ENCODE results near the gene THAP8.

THAP8 gene

DNA sequence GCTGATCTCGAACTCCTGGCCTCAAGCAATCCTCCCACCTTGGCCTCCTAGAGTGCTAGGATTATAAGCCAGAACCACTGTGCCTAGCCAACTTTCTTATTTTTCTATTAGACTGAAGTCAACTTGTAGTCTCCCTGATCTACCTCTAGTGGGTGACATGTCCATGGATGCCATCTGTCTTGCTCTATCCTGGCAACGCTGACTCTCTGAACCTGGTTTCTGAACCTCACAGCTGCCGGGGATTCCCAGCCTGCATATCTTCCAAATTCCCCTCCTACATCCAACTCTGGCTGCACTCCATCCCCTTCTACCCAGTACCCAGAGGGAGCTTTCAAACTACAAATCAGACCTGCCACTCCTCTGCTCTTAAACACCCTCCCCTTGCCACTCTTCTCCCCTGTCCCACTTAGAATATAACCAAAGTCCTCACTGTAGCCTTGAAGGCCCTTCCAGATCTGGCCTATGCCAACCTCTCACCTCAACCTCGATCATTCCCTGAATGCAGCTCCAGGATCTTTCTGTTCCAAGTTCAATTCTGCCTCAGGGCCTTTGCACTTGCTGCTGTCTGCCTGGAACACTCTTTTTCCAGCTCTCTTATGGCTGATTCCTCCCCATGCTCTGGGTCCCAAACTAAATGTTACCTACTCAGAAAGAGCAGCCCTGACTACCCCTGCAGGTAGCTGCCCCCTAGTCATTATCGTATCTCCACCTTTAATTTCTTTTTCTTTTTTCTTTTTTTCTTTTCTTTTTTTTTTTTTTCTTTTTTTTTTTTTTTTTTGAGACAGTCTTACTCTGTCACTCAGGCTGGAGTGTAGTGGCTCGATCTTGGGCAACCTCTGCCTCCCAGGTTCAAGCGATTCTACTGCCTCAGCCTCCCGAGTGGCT, 23.6 kb downstream of the THAP8 start:
- peak; percentile 30 for DNase-seq (ENCODE audit: low read depth)

DNA sequence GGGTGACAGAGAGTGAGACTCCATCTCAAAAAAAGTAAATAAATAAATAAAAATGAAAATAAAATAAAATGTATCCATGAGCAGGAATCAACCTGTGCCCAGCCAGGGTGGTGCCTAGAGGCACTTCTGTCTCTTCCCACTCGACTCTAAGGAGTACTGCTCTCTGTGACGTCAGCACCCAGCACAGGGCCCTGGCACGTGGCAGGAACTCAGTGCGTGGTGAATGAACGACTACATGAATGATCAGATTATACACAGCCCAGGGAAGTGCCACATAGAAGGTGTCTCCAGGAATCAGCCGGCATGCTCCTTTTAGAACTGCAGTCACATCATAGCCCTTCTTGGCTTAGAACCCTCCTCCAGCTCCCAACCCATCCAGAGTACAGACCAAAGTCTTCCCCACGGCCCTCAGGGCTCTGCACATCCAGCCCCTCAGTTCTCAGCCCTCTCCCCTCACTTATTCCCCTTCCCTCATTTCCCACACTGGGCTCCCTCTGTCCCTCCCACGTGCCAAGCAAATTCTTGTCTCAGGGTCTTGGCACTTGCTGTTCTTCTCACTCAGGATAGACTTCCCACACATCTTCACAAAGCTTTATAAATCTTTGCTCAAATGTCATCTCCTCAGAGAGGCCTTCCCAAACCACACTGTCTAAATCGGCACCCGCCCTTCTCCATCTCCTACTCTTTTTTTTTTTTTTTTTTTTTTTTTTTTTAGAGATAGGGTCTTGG, 25.6 kb downstream of the THAP8 start:
- no peak for DNase-seq (ENCODE audit: low read depth)

DNA sequence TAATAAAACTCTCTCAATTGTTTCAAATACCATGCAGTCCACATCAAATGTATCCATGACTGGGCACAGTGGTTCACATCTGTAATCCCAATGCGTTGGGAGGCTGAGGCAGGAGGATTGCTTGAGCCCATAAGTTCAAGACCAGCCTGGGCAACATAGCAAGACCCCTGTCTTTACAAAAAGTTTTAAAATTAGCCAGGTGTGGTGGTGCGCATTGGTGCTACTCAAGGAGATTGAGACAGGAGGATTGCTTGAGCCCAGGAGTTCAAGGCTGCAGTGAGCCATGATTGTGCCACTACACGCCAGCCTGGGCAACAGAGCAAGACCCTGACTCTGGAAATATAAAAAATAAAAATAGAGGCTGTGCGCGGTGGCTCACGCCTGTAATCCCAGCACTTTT, 26.4 kb downstream of the THAP8 start:
- no peak for DNase-seq (ENCODE audit: low read depth)

DNA sequence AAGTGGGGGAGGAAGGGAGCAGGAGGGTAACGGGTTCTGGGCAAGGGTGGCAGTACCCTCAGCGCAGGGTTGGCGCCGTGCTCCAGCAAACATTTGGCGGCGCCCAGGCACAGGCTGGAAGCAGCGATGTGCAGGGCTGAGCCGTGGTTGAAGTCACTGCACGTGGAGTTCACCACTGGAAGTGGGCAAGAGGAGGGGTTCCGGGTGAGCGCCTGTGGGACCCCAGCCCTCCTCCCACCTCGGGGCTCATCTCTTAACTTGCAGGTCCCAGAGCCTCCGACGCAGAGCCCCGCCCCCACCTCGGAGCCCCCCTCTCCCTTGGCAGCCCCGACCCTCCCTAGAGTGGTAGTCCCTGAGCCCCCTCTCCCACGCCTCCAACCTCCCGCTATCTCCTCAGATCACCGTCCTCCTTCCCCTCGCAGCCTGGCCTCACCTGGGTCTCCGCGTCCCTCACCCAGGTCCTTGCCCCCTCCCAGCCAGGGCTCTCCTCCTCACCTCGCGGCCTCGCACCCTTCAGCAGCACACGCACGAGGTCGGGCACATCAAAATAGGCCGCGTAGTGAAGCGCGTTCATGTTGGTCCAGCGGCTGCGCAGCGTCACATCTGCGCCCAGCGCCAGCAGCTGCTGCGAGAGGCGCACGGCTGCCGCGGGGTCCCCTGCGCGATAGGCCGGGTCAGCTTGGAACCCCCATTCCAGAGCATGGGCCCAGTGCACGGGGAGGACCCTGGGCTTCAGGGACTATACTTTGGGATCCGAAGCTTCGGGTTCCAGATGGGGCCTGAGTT, 27.8 kb downstream of the THAP8 start:
- no peak for DNase-seq (ENCODE audit: low read depth)

DNA sequence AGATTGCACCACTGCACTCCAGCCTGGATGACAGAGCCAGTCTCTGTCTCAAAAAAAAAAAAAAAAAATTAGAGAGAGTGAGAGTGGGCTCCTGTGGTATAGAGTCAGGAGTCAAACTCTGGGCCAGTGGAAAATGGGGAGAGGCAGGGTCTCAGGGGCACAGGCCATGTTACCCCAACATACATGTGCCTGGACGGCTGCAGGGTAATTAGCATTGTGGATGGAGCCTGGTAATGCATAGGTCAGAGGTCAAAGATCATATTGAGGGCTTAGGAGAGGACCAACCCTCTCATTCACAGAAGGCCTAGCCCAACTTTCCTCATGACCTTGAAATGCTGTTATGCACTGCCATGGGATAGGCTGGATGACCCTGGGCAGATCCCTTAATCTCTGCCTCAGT, 28.5 kb downstream of the THAP8 start:
- DNase-seq (ENCODE audit: low read depth): no peak

DNA sequence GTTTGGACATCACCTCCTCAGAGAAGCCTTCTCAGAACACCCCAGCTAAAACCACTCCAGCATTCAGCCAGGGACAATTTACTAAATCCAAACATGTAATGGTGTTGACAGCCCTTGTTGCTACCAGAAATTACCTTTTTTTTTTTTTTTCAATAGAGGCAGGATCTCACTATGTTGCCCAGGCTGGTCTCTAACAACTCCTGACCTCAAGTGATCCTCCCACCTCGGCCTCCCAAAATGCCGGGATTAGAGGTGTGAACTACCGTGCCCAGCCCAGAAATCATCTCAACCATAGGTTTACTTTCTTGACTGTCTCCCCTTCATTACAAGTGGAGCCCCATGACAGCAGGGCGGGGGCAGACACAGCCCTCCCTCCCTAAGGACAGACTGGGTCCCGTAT, 30.7 kb downstream of the THAP8 start:
- DNase-seq (ENCODE audit: low read depth): no peak

DNA sequence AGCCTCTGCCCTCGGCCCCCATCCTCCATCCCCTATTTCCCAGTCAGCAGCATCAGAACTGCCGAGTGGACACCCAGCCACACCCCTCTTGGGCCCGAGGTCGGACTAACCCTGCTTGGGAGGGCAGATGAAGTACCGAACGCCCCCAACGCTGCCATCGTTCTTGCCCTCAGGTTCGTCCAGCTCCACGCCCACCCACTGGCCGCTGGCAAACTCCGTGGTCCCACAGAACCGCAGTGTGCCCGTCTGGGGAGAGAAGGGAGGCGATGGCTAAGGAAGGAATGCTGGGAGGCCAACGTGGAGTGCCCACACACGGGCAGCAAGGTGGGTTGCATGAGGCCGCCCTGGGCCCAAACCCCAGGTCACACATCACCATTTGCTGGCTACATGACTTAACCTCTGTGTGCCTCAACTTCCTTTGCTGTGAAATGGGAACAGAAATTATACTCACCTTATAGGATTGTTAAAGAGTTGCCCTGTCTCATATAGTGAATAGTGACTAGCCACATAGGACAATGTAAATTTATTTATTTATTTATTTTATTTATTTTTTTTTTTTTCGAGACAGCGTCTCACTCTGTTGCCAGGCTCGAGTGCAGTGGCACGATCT, 34.9 kb downstream of the THAP8 start:
- no peak for DNase-seq (ENCODE audit: low read depth)

DNA sequence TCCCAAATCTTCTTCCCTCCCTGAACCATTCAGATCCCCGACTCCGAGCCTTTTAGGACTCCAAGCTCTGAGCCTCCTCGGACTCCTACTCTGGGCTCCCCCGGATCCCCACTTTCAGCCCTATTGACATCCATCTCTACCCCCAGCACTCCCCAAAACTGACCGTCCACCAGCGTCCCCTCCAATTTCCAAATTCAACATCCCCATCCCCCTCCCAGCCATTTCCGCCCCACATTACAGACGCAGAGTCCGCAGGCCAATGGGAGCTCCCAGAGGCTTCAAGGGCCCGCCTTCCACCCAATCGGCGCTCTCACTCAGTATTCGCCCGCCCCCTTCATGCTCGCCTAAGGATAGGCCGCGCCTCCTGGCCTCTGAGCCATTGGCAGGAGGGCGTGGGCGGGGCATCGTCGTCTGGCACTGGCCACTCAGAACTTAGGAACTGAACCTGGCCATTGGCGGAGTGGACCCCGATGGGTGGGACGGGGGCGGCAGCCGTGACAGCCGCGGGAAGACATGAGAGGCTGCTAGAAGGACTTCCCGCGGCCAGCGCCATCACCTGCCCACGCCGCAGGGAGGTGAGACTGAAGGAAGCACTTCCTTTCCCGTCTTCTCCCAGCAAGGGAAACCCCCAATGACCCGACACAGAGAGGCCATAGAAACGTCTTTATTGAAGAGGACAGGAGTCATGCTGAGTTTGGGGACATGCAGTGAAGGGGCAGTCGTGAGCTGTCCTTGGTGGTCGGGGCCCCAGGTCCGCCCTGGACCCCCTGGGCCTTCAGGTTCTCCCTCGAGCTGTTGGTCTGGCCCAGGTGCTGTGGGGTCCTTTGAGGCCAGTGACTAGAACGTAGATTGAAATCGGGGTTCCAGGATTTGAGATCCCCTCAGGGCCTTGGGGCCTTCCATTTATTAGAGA, 39.8 kb downstream of the THAP8 start, which contains the start of gene ALKBH6:
TSS of gene ALKBH6 (minus strand) at position 202 of the 913 bp plus-strand sequence. CDS start 816 bp downstream, outside the sequence.
- peak; percentile 99 for DNase-seq (ENCODE audit: low read depth)

DNA sequence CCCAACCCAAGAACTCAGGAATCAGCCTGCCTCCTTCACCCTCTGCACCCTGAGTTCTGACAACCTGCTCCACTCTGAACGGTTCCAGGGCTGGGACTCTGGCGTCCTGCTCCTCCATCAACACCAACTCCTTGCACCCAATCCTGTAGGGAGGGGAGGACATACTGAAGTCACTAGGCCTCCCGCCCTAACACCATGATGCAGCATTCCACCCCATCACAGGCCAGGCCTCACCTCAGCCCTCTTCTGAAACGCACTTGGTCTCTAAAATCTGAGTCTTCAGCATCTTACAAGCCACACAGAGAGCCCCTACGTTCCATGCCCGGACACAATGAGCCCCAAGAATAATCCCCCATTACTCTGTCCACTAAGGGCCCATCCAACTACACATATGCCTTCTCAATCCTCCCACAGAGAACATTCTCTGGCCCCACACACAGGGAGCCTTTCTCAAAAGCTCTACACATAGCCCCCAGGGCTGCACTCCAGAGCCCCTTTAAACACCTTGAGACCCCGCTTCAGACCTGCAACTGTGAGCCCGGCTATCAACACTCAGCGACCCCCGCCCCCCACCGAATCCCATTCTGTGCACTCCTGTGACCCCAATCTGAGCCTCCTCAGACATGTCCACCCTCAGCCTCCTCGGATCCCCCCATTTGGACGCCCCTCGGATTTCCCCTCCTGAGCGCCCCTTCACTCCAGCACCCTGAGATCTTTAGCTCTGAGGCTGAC, 40.6 kb downstream of the THAP8 start:
- DNase-seq (ENCODE audit: low read depth): no peak

DNA sequence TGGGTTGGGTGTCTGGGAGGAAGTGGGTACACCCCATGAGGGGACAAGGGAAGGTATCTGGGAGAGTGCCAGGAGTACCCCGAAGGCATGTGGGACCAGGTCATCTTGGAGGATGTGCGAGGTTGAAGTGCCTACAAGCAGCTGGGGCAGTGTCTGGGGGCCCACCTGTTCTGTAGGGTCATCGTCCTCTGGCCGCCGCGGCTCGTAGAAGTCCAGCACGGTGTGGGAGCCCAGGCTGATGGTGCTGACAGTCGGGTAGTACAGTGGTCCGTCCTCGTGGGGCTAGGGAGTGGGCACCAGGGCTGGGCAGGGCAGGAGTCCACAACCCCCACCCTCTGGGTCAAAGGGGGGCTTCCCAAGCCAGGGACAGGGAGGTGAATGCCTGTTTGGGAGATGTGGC, 43.7 kb downstream of the THAP8 start:
- DNase-seq (ENCODE audit: low read depth): no peak

DNA sequence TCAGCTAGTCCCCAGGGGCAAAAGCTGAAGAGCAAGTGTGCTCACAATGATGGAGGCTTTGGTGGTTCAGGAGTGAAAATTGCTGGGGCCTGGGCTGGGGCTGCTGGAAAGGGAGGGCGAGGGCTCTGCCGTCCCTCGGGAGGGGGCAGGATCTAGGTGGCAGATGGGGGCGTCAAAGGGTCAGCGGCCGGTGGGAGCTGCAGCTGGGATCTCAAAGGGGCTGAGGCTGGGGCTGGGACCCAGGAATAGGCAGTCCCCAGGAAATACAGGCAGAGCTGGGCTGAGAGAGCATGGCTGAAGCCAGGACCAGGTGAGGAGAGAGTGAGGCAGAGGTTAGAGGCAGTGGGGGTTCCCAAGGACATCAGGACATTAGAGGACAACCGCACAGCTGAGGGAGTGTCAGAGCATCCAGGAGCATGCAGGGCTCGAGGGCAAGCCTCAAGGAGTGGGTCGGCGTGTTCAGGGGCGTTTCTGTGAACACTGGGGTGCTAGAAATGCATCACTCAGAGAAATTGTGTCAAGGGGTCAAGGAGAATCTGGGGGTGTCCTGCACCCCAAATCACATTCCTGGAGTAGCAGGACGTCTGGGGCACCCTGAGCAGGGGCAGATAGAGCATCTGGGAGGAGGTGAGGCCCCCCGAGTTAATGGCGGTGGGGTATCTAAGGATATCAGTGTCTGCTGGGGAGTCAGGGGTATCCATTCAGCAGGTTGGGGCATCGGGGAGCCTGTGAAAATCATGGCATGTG, 44.3 kb downstream of the THAP8 start:
- no peak for DNase-seq (ENCODE audit: low read depth)

DNA sequence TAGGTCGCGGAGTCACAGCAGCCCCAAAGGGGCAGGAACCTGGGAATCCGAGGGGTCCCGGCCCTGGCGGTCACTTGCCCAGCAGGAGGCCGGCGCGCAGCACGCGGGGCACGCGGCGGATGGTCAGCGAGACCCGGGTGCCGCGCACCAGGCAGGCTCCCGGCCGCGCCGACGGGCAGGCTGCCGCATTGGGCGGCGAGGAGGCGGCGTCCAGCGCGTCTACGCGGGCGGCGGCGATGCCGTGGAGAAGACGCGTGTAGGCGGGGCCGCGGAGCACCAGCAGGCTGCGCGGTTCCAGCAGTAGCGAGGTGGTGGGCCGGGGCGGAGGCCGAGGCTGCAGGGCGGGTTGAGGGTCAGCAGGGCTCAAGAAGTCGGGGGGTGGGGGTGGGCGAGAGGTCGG, 44.9 kb downstream of the THAP8 start:
- DNase-seq (ENCODE audit: low read depth): peak; percentile 72

DNA sequence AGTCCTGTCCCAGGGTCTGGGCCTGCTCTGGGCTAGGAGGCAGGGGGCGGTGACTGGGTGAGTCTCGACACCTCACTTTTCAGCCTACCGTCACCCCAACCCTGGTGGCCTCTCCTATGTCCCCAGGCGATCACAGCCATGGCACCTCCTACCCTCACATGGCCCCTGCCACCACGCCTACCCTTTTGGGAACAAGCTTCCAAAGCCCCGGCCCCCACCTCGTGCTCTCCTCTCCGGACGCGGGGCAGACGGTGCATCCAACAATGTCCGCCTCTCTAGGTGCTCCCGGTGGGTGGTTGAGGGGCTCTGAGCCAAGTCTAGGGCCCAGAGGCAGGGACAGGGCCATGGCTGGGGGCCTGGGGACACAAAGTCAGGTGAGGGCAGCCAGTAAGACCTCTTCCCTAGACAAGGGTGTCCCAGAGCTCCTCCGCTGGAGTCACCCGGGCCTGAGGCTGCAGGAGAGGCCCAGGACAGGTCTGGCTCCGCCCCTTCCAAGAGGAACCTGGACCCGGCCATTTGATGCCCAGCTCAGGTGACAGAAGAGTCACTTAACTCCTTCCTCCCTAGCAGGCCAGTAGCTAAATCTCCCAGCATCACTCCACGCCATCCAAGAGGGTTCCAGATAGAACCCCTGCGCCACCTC, 45.6 kb downstream of the THAP8 start, which contains the start of gene SYNE4:
TSS of gene SYNE4 (minus strand) at position 478 of the 643 bp plus-strand sequence. CDS start at position 346, 132 bp downstream.
- DNase-seq (ENCODE audit: low read depth): no peak

DNA sequence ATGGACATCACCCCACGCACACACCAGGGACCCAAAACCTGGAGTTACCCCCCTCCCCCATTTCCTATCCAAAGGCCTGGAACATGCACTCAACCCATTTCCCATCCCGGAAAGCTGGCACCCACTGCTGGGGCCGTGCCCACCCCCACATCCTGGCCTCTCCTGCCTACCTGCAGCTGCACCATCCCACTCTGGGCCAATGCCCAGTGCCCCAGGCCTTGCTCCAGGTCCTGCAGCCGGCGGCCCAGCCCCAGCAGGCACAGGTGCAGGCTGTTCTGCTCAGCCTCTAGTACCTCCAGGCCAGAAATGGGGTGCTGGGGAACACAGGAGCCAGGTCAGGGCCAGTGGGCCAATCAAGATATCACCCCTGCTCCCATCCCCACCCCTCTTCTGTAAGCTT, 47.1 kb downstream of the THAP8 start:
- DNase-seq (ENCODE audit: low read depth): no peak

DNA sequence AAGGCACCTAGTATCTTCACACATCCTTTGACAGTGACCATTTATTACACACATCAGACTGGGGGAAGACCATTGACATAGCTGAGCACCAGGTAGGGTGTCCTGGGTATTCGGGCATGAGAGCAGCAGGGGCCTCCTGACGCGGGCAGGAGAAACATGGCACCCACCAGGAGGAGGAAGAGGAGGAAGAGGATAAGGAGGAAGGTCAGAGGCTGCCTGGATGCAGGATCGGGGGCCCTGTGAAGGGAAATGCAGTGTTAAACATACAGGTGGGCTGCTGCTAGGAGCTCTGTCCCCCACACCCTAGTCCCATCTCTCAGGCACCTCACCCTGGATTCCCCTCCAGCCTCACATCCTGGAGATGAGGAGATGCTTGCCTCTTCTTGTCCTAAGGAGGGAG, 50.8 kb downstream of the THAP8 start:
- DNase-seq (ENCODE audit: low read depth): no peak

DNA sequence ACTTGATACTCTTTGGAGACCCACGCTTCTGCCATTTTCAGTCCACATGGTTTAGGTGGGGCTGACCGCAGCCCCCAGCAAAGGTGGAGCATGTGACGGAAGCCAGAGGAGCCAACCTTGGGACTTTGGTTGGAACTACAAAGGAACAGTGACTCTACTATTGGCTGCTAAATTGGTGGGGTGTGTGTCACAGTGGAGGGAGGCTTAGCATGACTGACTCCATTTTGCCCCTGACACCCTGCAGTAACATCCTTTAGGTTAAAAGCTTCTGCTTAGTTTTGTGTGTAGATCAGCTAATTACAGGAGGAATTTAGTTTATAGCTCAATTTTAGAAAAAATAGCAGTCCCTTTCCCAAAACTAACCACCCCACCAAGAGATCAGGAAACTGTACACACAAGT, 52.5 kb downstream of the THAP8 start:
- no peak for DNase-seq (ENCODE audit: low read depth)

DNA sequence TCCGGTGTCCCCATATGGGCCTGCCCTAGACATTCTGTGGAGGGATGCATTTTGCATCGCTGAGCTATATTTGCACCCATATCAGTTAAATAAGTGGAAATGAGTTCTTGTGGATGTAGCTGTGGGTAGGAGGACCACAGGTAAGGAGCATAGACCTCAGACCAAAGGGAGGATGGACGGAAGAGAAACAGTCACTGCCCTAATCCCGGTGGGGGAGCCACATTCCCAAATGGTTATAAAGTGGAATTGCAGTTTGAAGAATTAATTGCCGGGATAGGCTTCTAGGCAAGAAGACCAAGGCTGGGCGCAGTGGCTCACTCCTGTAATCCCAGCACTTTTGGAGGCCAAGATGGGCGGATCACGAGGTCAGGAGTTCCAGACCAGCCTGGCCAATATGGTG, 57.3 kb downstream of the THAP8 start:
- DNase-seq (ENCODE audit: low read depth): no peak

DNA sequence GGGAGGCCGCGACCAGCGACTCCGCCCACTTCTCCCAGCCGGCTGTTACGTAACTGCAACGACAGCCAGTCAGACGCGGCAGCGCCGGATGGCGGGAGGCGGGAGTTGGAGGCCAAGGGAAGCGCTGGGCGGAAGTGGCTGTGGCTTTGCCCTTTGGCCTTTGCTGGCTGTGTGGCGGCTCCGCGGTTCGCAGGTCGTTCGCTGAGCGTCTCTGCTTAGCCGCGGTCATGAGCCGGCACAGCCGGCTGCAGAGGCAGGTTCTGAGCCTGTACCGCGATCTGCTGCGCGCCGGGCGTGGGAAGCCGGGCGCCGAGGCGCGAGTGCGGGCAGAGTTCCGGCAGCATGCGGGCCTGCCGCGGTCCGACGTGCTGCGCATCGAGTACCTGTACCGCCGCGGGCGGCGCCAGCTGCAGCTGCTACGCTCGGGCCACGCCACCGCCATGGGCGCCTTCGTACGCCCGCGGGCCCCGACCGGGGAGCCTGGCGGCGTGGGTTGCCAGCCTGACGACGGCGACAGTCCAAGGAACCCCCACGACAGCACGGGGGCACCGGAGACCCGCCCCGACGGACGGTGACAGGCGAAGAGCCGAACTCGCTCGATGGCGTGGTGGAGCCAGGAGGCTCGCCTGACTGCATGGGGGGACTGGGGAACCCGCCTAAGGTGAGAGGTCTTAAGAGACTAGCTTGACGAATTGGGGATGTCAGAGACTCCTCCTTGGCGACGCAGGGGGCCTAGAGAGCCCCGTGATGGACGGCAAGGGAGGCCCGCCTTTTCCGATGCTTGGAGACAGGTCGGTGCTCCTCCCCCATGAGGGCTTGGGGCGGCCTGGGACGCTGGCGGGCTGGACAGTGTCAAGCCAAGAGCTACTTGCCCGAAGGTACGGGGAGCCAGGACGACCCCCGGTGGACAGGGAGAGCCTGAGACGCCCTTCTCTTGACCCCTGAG, 58.8 kb downstream of the THAP8 start, which contains the start of gene SDHAF1:
TSS of gene SDHAF1 (plus strand) at position 141 of the 946 bp plus-strand sequence. CDS start at position 228, 87 bp downstream.
- peak; percentile 94 for DNase-seq (ENCODE audit: low read depth)
